HL-60 (cell line): ENCODE data around the gene ANKRD63.

Experiments
- CTCF ChIP-seq: IDR thresholded peaks from one replicate; pipeline ENCODE4 v1.5.1; 2011; ENCODE audit warnings: low read length, control low read depth, inconsistent platforms; ENCODE audit not compliant: insufficient read depth
- GABPA ChIP-seq: IDR thresholded peaks from 2 replicates; pipeline ENCODE4 v1.6.1; 2012; ENCODE audit warnings: low read depth
- POLR2AphosphoS5 ChIP-seq: IDR thresholded peaks from 2 replicates; pipeline ENCODE4 v1.6.1; 2012; ENCODE audit warnings: low read depth
- REST ChIP-seq: IDR thresholded peaks from 2 replicates; pipeline ENCODE4 v1.6.1; 2012; ENCODE audit warnings: low read depth; ENCODE audit not compliant: insufficient replicate concordance
- SPI1 ChIP-seq: IDR thresholded peaks from 2 replicates; pipeline ENCODE4 v1.6.1; 2012; ENCODE audit warnings: low read depth, mild to moderate bottlenecking, borderline replicate concordance

- TF ChIP-seq POLR2AphosphoS5 (no peak), CTCF (no peak), SPI1 (no peak), REST (no peak), GABPA (no peak)
Measured at GRCh38 chr15:40300771-40301170, 17.9 kb upstream of the ANKRD63 start.
